T-helper 2 cell treated with Interferon-gamma antibody and Interleukin-4, amounts not matched to agents 100 ng/mL and 5 ng/mL, for 36 hours (primary cell): ENCODE data around the gene DBF4B. TPM values are rescaled to one million over a fixed set of nuclear protein-coding genes. Genes with fewer than 3 reads are reported as not detected.

ENCODE experiments used
- intact Hi-C: fragments of 100-400 bp; cut with micrococcal nuclease; formaldehyde crosslinking; loops from one replicate; pipeline ENCODE4 v1.15.1; 2023
- total RNA-seq: library from RNA; stranded (reverse); gene quantifications from 2 replicates; pipeline ENCODE4 v1.2.3, GENCODE V29; 2022

Gene DBF4B
- total RNA-seq, 1 donor from 2014 or later, result 27.4 TPM

GRCh38 chr17:44775838-44776621 is 67.6 kb downstream of the DBF4B start:
- intact Hi-C loops, result loop anchor here (1.0 to 5.0 kb wide), 5 partner anchors 89 to 357 kb away; partner anchors contain the start of genes C1QL1, NMT1 and PLCD3

- intact Hi-C loops, result loop anchor here (5.0 kb wide), 1 partner anchor 285 kb away; the partner anchor contains the start of gene NMT1
These were observed 68.3 kb downstream of the DBF4B start for GRCh38 chr17:44776628-44777393.

DNA sequence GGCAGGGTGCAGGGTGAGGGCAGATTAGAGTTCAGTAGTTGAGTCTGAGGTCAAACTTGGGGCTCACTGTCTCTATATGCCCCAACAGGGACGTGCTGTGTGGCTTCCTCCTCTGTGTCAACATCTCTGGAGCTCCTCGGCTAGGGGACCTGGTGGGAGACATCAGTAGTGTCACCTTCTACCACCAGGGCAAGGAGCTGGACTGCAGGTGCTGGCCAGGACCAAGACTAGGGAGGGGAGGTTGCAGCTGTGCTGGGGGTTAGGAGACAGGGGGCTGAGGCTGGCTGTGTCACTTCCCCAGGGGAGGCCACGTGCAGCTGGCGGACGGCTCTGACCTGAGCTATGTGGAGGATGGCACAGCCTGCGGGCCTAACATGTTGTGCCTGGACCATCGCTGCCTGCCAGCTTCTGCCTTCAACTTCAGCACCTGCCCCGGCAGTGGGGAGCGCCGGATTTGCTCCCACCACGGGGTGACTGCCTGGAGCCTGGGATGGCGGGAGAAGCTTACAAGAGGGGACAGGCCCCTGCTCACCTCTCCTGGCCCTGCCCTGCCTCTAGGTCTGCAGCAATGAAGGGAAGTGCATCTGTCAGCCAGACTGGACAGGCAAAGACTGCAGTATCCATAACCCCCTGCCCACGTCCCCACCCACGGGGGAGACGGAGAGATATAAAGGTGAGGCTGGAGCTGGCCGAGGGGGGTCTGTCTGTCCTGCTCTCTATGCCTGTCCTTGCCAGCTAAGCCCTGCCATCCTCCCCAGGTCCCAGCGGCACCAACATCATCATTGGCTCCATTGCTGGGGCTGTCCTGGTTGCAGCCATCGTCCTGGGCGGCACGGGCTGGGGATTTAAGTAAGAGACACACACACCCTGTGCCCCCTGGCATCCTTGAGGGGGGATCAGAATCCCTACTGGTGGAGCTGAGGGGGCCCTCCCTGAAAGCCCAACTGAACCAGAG is 69.2 kb downstream of the DBF4B start:
- intact Hi-C loops, result loop anchor here (5.0 kb wide), 1 partner anchor 285 kb away; the partner anchor contains the start of gene NMT1

- intact Hi-C loops, result loop anchor here (1.0 to 5.0 kb wide), 2 partner anchors 87 to 284 kb away; partner anchors contain the start of gene NMT1
These were observed 70.3 kb downstream of the DBF4B start for GRCh38 chr17:44778656-44779210.

- intact Hi-C loops, result loop anchor here (1.0 to 5.0 kb wide), 2 partner anchors 86 to 283 kb away; partner anchors contain the start of gene NMT1
These were observed 71.0 kb downstream of the DBF4B start for GRCh38 chr17:44779211-44780025.

GRCh38 chr17:44780161-44780560 is 71.7 kb downstream of the DBF4B start:
- intact Hi-C loops, result no loop called here

DNA sequence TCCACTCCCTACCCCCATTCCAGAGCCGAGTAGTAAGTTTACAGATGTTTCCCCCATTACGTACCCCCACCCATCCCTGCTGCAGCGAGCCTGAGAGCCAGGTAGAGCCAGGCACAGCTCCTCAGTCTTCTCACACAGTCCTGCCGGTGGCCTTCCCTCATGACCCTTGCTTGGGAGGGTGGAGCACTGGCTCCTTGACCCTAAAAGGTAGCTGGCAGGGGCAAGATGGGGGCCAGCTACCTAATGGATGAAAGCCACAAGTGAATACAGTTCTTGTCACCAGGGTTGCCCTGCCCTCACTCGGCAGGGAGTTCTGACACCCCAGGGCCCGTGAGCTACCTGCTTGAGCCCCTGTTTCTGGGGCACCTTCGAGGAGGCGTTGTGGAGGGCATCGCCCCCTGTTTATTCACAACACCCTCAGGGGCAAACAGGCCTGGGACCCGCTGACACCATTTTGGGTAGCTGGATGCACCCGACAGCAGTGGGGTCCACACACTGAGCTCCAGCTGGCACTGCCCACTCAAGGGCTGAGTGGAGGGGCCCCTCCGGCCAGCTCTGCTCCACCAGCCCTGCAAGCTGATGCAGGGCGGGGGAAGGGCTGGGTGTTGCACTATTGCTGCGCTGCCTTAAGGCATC is 72.5 kb downstream of the DBF4B start:
- intact Hi-C loops, result no loop called here

DNA sequence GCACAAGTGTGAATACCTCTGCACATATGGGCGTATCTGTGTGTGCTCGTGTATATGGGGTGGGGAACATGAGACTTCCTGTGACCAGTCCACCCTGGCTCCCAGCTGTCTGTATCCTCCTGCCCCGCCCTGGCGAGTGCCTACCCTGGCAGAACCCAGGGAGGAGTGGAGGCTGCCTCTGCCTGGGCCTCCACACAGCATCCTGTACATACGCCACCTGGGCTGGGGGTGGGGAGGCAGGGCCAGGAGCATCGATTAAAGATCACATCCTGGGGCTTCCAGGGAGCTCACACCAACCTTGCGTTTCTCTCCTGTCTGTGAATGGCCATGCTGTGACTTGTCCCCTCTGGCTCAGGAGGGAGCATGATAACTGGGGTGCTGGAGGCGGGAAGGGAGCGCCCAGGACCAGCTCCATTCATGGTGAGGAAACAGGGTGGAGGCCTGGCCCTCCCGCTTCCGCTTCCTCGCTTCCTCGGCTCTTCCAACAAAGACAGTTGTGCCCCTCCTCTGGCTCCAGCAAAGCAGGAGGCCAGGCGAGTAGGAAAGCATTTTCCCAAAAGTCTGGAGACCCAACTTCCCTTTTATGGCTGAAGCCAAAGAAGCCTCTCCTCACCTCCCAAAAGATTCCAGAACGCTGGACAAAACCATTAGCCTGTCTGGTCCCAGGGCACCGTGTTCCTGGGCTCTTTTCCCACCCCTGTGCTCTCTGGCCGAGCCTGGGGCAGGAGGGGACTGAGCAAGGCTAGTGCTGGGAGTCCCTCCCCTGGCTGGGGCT is 73.3 kb downstream of the DBF4B start:
- intact Hi-C loops, result no loop called here

GRCh38 chr17:44782326-44782850 is 73.9 kb downstream of the DBF4B start:
- intact Hi-C loops, result no loop called here

DNA sequence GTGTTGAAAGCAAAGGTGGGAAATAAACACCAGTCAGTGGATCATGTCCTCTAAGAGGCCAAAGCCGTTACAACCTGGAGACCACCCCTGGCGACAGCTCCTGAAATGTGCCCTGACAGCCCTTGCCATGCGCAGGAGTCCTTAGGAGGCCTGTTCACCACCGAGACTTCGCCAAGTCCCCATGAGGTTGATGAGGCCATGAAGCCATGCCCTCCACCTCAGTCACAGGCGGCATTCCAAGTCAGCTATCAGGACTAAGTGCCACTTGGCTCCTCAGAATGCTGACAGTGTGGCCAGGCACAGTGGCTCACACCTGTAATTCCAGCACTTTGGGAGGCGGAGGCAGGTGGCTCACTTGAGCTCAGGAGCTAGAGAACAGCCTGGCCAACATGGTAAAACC is 77.5 kb downstream of the DBF4B start:
- intact Hi-C loops, result no loop called here

DNA sequence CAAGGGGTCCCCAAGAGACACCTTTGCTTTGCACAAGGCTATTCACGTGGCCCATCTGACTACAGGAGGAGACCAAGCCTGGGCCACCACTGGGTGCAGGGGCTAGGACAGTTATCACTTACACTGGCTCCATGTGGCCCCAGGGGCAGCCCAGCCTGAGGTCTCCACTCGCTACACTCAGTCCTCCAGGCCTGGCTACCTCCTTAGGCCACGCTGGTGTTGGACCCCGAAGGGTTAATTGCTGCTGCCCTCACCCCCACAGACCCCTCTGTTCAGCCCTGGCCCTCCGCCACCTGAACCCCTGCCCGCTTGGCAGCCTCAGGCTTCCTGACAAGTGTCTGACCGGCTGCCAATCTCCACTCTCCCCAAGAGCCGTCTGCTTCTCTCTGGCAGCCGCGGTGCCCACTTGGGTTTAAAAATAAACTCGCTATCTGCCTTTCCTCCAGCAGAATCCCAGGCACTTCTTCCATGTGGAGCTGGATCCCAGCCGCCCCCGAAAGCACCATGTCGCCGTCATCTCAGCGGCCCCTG is 78.2 kb downstream of the DBF4B start:
- intact Hi-C loops, result no loop called here

DNA sequence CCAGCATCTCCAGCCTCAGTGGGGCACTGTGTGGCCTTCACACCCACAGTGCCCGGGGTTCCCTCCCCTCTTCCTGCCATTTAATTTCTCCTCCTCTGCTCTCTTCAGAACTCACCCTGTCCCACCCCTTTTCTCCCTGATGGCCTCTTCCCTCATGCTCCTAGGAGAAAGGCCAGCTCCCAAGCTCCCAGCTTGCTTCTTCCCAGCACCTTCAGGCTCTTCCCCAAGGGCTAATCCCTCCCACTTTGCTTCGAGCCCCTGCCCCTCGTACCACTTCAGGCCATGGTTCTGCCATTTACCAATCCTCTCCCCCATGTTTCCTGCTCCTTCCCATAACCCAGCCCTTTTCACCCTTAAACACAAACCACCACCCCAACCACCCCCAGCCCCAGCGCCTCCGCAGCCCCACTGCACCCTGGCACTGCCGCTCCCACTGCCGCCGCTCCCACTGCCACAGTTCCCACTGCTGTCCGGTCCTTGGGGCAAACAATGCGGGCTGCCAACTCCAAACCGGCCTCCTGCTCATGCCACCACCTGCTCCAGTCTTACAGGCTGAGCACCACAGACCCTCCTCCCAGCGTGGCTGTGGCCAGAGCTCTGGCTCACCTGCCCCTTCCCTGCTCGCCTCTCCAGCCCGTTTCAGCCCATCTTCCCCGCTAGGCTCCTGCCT is 78.9 kb downstream of the DBF4B start:
- intact Hi-C loops, result no loop called here

- intact Hi-C loops, result no loop called here
These were observed 79.7 kb downstream of the DBF4B start for GRCh38 chr17:44788139-44788538.

- intact Hi-C loops, result no loop called here
These were observed 83.8 kb downstream of the DBF4B start for GRCh38 chr17:44792276-44792675.

GRCh38 chr17:44793885-44794842 is 85.7 kb downstream of the DBF4B start:
- intact Hi-C loops, result no loop called here

DNA sequence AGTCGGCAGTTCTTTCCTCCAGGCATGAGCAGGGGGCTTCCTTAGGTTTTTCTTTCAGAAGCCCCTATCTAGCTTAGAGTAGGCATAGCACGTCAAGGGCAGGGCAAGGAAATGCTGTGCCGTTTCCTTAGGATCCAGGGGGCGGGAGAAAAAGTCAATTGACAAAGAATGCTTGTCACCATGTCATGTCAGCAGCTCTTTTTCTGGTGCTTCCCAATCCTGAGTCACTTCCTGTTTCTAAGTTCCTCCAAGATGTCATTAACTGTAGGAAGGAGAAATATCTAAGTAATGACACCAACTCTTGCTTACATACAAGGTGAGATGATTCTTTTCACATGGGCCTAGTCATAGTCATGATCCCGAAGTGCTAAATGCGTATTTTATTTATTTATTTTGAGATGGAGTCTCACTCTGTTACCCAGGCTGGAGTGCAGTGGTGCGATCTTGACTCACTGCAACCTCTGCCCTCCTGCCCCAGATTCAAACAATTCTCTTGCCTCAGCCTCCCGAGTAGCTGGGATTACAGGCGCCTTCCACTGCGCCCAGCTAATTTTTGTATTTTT is 86.5 kb downstream of the DBF4B start:
- intact Hi-C loops, result no loop called here
